ENCODE data around the gene SLC22A23. TPM values are rescaled to one million over a fixed set of nuclear protein-coding genes. Genes with fewer than 3 reads are reported as not detected.

The SLC22A23 gene
- total and polyA plus RNA-seq, 2 of the 4 experiments (the other 2 are of a cell fraction), result 0.72 to 1.6 TPM

DNA sequence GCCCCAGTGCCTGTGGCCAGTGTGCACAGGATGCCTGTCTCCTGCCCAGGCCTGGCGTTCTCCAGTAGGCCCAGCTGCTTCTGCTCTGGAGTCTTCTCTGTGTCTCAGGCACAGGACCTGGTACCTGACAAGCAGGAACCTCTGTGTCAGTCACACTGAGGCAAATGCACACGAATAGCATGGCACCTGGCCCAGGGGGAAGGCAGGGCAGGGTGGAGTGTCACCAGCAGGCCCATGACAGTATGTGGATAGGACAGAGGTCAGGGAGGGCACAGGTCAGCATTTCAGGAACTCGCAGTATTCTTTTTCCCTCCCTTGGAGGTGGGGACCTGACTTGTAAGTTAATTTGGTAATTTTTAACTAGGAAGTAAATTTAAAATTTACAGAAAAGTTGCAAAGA is 192.5 kb downstream of the SLC22A23 start:
- H4K5ac ChIP-seq (ENCODE audit: low read depth, low read length), result no peak overlapping the region
- H3K4me1 ChIP-seq (ENCODE audit: control insufficient read depth, insufficient read depth, low read length), result peaks cover 11% of the 10 kb centered on the region; the same call in 1 of the 2 replicates
- no peak overlapping the region for H3K14ac ChIP-seq (replicated peaks; ENCODE audit: low read depth, low read length)
- no peak overlapping the region for H4K8ac ChIP-seq (ENCODE audit: low read depth in 2 of 2, low read length in 2 of 2)
- no peak overlapping the region for H3K23ac ChIP-seq (ENCODE audit: low read depth, low read length)
- ChIA-PET CTCF (interaction anchor here (0.6 to 1.8 kb wide), 4 partner anchors 13 to 420 kb away, joined by 3 to 8 read pairs (median 5); no protein-coding TSS in a partner anchor), POLR2A (ENCODE audit: unreplicated experiment) (no interaction called here)
- peaks cover 16% of the 10 kb centered on the region for H3K36me3 ChIP-seq (ENCODE audit: control insufficient read depth, insufficient read depth, low read length)
- no peak for TF ChIP-seq BHLHE40 (IDR thresholded peaks at IDR 0.05; ENCODE audit: low read depth, low read length)
- H2AK5ac ChIP-seq (ENCODE audit: low read depth, low read length), result no peak overlapping the region
- ATAC-seq (ENCODE audit: low read depth), result no peak
- H3K4ac ChIP-seq (ENCODE audit: low read depth, low read length), result no peak overlapping the region
- H2BK5ac ChIP-seq (ENCODE audit: low read depth, low read length, poor library complexity, severe bottlenecking), result no peak overlapping the region
- peaks cover 7% of the 10 kb centered on the region; the same call in 1 of the 2 replicates for H3K9me1 ChIP-seq (ENCODE audit: insufficient read depth, low read length)
- peaks cover 32% of the 10 kb centered on the region for H4K20me1 ChIP-seq (ENCODE audit: insufficient read depth, low read length)
- intact Hi-C loops (cut with micrococcal nuclease) (no loop called here), dilution Hi-C loops (cut with HindIII; ENCODE audit: low sequenced_read_pairs, unreplicated experiment) (no loop called here), in situ Hi-C loops (cut with MboI; ENCODE audit: low sequenced_read_pairs) (no loop called here)
- H3K4me2 ChIP-seq (ENCODE audit: low read depth, low read length), result no peak overlapping the region
- H3K27me3 ChIP-seq (ENCODE audit: control insufficient read depth, insufficient read depth, low read length), result no peaks in the 10 kb centered on the region
- BruUV-seq (replicated peaks), result no TSS peak
- peaks cover 49 to 72% of the 10 kb centered on the region in 2 experiments for H3K79me1 ChIP-seq (ENCODE audit: low read depth in 1 of 2, low read length in 2 of 2)
- H2BK20ac ChIP-seq (ENCODE audit: low read depth, low read length), result no peak overlapping the region
- H3K18ac ChIP-seq (ENCODE audit: low read depth, low read length), result no peak overlapping the region
- no peak overlapping the region for H2BK120ac ChIP-seq (ENCODE audit: low read depth, low read length)
- no peak overlapping the region for H3K9ac ChIP-seq (ENCODE audit: low read depth, low read length)
- no peak for DNase-seq
- no peak overlapping the region for H3K27ac ChIP-seq (ENCODE audit: insufficient read depth, low read length)
- no CpG with 5 or more reads among the region's 3 CpGs for WGBS, 2 experiments (ENCODE audit: extremely low coverage in 2 of 2, insufficient read length in 1 of 2)
- no peaks in the 10 kb centered on the region for H3K9me3 ChIP-seq (ENCODE audit: control insufficient read depth, insufficient read depth, low read length)
- H4K91ac ChIP-seq (ENCODE audit: insufficient read depth, low read depth, low read length), result no peak overlapping the region
- peak overlapping the region; percentile 17 for H2AFZ ChIP-seq (replicated peaks; ENCODE audit: low read length, poor library complexity)
- H2BK15ac ChIP-seq (ENCODE audit: low read depth, low read length), result no peak overlapping the region
- no peak overlapping the region for H2AK9ac ChIP-seq (replicated peaks; ENCODE audit: low read depth, low read length, poor library complexity)
- no peak overlapping the region for H3K56ac ChIP-seq (ENCODE audit: extremely low read depth, insufficient read depth, low read length)
- no peak overlapping the region for H3K4me3 ChIP-seq (ENCODE audit: insufficient read depth, low read depth, low read length)
